GM18858 (cell line): Measurements from ENCODE around the gene B3GNT9.

Experiments used
- ATAC-seq: cut with Tn5 transposase; IDR thresholded peaks from one replicate; pipeline ENCODE4 v1.9.1; 2021; ENCODE audit not compliant: unreplicated experiment

Gene B3GNT9

GRCh38 chr16:67115639-67116038 is 35.2 kb downstream of the B3GNT9 start:
- ATAC-seq, result no peak

GRCh38 chr16:67114793-67115192 is 36.0 kb downstream of the B3GNT9 start:
- ATAC-seq, result no peak

GRCh38 chr16:67112591-67113399 is 38.0 kb downstream of the B3GNT9 start:
- ATAC-seq, result no peak

- no peak for ATAC-seq
Observed at GRCh38 chr16:67111951-67112444, 38.8 kb downstream of the B3GNT9 start.

GRCh38 chr16:67109407-67110135 is 41.2 kb downstream of the B3GNT9 start, which contains the start of gene PHAF1:
Gene PHAF1 (plus strand): TSS chr16:67109941. CDS start chr16:67110176, 235 bp downstream.
- peak; percentile 62 for ATAC-seq

- no peak for ATAC-seq
Observed at GRCh38 chr16:67108931-67109406, 41.8 kb downstream of the B3GNT9 start.

GRCh38 chr16:67108489-67108888 is 42.3 kb downstream of the B3GNT9 start:
- ATAC-seq, result no peak

- ATAC-seq, result no peak
Observed at GRCh38 chr16:67105881-67106280, 44.9 kb downstream of the B3GNT9 start.

GRCh38 chr16:67105246-67105645 is 45.6 kb downstream of the B3GNT9 start:
- no peak for ATAC-seq

- ATAC-seq, result no peak
Observed at GRCh38 chr16:67104845-67105244, 46.0 kb downstream of the B3GNT9 start.

- ATAC-seq, result no peak
Observed at GRCh38 chr16:67104061-67104460, 46.7 kb downstream of the B3GNT9 start.

GRCh38 chr16:67101311-67102082 is 49.3 kb downstream of the B3GNT9 start:
- no peak for ATAC-seq

- no peak for ATAC-seq
Observed at GRCh38 chr16:67100569-67101310, 50.1 kb downstream of the B3GNT9 start.

GRCh38 chr16:67098599-67098998 is 52.2 kb downstream of the B3GNT9 start:
- ATAC-seq, result no peak
